Gastroesophageal sphincter (tissue), 3 donors: ENCODE results near the gene LNP1.

ENCODE experiments used
- EP300 ChIP-seq: sonication (generic); formaldehyde crosslinking; IDR thresholded peaks from one replicate; pipeline ENCODE4 v1.6.1; 2017; ENCODE audit warnings: antibody characterized with exemption, mild to moderate bottlenecking
- POLR2A ChIP-seq, 2 donors: fragments of 450-650 bp; IDR thresholded peaks; one replicate each; pipeline ENCODE4 v1.6.1; 2017; ENCODE audit warnings: antibody characterized with exemption in 2 of 2, mild to moderate bottlenecking in 2 of 2, moderate library complexity in 1 of 2
- TF ChIP-seq, protein P1 (sequence below), 4 experiments: fragments of 200-600 bp in 2 of 4; fragments of 450-650 bp in 2 of 4; sonication (generic) in 1 of 4; IDR thresholded peaks; one replicate each; pipeline ENCODE4 v1.5.1; 2017 to 2019; ENCODE audit warnings: antibody characterized with exemption in 4 of 4, mild to moderate bottlenecking in 2 of 4, moderate library complexity in 2 of 4

DNA sequence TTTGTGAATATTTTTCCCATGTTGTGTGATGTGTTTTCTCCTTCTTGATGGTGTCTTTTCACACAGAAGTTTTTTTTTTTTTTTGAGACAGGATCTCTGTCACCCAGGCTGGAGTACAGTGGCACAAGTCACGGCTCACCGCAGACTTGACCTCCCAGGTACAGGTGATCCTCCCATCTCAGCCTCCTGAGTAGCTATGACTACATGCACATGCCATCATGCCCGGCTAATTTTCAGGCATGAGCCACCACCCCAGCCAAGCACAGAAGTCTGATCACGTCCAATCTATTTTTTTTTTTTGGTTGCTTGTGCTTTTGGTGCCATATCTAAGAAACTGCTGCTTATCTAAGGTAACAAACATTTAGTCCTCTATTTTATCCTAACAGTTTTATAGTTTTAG lies 25.0 kb upstream of the LNP1 start:
- TF ChIP-seq EP300 (no peak), POLR2A (IDR thresholded peaks at IDR 0.05) (no peak)
- TF ChIP-seq, protein P1, sequence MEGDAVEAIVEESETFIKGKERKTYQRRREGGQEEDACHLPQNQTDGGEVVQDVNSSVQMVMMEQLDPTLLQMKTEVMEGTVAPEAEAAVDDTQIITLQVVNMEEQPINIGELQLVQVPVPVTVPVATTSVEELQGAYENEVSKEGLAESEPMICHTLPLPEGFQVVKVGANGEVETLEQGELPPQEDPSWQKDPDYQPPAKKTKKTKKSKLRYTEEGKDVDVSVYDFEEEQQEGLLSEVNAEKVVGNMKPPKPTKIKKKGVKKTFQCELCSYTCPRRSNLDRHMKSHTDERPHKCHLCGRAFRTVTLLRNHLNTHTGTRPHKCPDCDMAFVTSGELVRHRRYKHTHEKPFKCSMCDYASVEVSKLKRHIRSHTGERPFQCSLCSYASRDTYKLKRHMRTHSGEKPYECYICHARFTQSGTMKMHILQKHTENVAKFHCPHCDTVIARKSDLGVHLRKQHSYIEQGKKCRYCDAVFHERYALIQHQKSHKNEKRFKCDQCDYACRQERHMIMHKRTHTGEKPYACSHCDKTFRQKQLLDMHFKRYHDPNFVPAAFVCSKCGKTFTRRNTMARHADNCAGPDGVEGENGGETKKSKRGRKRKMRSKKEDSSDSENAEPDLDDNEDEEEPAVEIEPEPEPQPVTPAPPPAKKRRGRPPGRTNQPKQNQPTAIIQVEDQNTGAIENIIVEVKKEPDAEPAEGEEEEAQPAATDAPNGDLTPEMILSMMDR (IDR thresholded peaks at IDR 0.05): no peak
